ENCODE data around the gene FGA.

Gene FGA

GRCh38 chr4:154590329-154591006 is at the start of gene FGA:
Gene FGA (minus strand): TSS chr4:154590742. CDS start chr4:154590687, 55 bp downstream.
- DNase-seq (ENCODE audit: low read depth, low spot score), result no peak

GRCh38 chr4:154634058-154634457 is 43.5 kb upstream of the FGA start:
- DNase-seq (ENCODE audit: low read depth, low spot score), result no peak

- DNase-seq (ENCODE audit: low read depth, low spot score), result no peak
These were observed 41.3 kb upstream of the FGA start for GRCh38 chr4:154631828-154632227.

GRCh38 chr4:154630324-154630723 is 39.8 kb upstream of the FGA start:
- no peak for DNase-seq (ENCODE audit: low read depth, low spot score)

GRCh38 chr4:154626793-154627484 is 36.4 kb upstream of the FGA start:
- DNase-seq (ENCODE audit: low read depth, low spot score), result no peak

- no peak for DNase-seq (ENCODE audit: low read depth, low spot score)
These were observed 35.4 kb upstream of the FGA start for GRCh38 chr4:154625971-154626370.

GRCh38 chr4:154623995-154624394 is 33.5 kb upstream of the FGA start:
- no peak for DNase-seq (ENCODE audit: low read depth, low spot score)

GRCh38 chr4:154623436-154623835 is 32.9 kb upstream of the FGA start:
- no peak for DNase-seq (ENCODE audit: low read depth, low spot score)

GRCh38 chr4:154622598-154622997 is 32.1 kb upstream of the FGA start:
- no peak for DNase-seq (ENCODE audit: low read depth, low spot score)

GRCh38 chr4:154620111-154620510 is 29.6 kb upstream of the FGA start:
- no peak for DNase-seq (ENCODE audit: low read depth, low spot score)

GRCh38 chr4:154618708-154619315 is 28.3 kb upstream of the FGA start:
- DNase-seq (ENCODE audit: low read depth, low spot score), result no peak

- no peak for DNase-seq (ENCODE audit: low read depth, low spot score)
These were observed 27.3 kb upstream of the FGA start for GRCh38 chr4:154617820-154618317.

- DNase-seq (ENCODE audit: low read depth, low spot score), result no peak
These were observed 26.2 kb upstream of the FGA start for GRCh38 chr4:154616731-154617130.

- no peak for DNase-seq (ENCODE audit: low read depth, low spot score)
These were observed 25.7 kb upstream of the FGA start for GRCh38 chr4:154616287-154616686.

GRCh38 chr4:154615211-154615610 is 24.7 kb upstream of the FGA start:
- no peak for DNase-seq (ENCODE audit: low read depth, low spot score)

- no peak for DNase-seq (ENCODE audit: low read depth, low spot score)
These were observed 23.8 kb upstream of the FGA start for GRCh38 chr4:154614306-154614705.

- no peak for DNase-seq (ENCODE audit: low read depth, low spot score)
These were observed 22.2 kb upstream of the FGA start, which contains the start of gene FGG for GRCh38 chr4:154612472-154613414. Gene FGG (minus strand): TSS chr4:154612656. CDS start chr4:154612609, 47 bp downstream.

- no peak for DNase-seq (ENCODE audit: low read depth, low spot score)
These were observed 21.3 kb upstream of the FGA start for GRCh38 chr4:154611833-154612232.

GRCh38 chr4:154610582-154610981 is 20.0 kb upstream of the FGA start:
- no peak for DNase-seq (ENCODE audit: low read depth, low spot score)

GRCh38 chr4:154609532-154609931 is 19.0 kb upstream of the FGA start:
- DNase-seq (ENCODE audit: low read depth, low spot score), result no peak

Data from activated CD4-positive, CD25-positive, alpha-beta regulatory T cell treated with anti-CD3 and anti-CD28 coated beads, Interleukin-2, amount 50 U/mL, for 16 hours (primary cell).